Measurements from ENCODE around the gene CAMTA1. TPM values are rescaled to one million over a fixed set of nuclear protein-coding genes. Genes with fewer than 3 reads are reported as not detected.

The CAMTA1 gene
- total RNA-seq, 1 donor = 19.9 TPM

DNA sequence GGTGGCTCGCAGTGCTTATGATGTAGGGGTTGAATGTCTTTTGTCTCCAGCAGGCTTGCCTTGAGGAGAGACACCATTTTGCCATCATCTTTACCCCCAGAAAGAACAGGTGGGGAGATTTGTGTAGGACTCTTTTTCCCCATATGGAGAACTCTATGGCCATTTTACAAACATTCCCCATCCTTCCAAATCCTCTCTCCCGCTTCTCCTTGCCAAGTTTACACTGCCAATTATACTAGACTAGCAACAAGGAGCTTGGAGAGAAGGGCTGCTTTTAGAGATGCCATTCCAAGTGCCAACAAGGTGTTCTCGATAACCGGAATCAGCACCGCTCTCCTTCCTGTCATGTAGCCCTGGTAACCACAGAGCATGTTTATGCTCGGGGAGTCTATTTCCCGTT is 233.1 kb downstream of the CAMTA1 start:
- no peak for DNase-seq (ENCODE audit: low read depth in 2 of 3, low spot score in 2 of 3)

DNA sequence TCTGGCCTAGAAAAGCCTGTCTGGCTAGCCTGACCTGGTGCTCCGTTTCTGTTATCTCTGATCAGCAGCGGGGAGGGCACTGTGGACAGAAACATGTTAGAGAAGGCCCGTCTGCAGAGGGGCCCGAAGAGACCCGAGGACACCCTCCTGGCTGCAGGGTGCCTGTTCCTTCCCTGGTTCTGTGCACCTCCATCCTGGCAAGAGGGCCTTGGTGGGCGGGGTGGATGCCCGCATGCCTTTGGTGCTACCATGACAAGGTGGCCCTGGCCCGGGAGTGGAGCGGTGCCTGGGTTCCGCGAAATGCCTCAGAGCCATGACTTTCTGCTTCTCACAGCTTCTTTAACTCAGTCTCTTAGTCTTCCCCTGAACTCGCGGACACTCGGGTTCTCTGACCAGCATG is 233.6 kb downstream of the CAMTA1 start:
- DNase-seq (ENCODE audit: low read depth in 2 of 3, low spot score in 2 of 3) = no peak

DNA sequence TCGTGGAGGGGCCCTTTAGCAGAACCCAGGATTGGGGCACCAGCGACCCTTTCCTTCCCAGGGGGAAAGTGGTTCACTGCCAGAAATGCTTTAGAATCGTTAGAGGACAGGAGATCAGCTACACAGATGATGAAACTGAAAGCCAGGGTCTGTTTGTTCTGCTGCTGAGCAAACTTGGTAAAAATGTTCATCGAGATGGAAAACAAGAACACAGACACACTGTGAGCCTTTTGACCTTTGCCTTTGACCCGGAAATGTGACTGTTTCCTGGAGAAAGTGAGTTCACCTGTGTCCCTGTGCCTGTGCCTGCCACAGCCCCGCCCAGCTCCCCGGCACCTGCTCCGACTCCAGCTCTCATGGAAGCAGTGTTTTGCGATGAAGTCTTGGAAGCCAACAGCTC is 234.3 kb downstream of the CAMTA1 start:
- DNase-seq (ENCODE audit: low read depth in 2 of 3, low spot score in 2 of 3) = no peak

DNA sequence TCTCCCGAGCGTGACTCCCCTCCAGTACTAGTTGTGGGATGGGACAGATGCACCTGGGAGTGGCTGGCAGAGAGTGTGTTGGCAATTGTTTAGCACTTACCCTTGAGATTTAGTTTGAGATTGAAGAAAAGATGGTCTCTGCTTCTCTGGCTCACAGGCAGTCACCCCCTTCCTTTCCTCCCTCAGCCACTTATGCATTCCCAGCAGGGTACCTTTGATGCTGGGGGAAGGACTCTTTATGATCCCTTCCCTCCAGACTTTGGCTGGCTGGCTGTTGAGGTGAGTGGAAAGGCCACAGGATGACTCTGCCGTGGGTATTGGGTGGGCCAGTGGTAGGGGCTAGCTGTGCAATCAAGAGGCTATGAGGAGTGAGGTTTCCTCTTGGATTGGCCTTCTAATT is 236.8 kb downstream of the CAMTA1 start:
- DNase-seq (ENCODE audit: low read depth in 2 of 3, low spot score in 2 of 3) = no peak

DNA sequence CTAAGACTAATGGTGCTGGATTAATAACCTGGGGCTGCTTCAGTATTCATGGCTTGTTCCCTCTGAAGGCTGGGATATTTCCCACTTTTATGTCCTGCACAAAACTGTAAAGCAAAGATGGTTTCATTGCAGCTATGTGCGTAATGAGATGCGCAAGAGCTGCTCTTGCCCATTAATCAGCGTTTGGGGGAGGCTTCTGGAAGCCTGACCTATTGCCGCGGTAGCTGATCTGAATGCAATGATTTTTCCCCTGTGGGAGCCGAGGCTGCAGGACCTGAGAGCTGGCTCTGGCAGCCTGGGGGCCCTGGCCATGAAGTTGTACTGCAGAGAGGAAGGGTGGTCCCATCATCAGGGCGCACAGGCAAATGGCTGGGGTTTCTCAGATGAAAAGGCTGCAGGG is 239.8 kb downstream of the CAMTA1 start:
- no peak for DNase-seq (ENCODE audit: low read depth in 2 of 3, low spot score in 2 of 3)

DNA sequence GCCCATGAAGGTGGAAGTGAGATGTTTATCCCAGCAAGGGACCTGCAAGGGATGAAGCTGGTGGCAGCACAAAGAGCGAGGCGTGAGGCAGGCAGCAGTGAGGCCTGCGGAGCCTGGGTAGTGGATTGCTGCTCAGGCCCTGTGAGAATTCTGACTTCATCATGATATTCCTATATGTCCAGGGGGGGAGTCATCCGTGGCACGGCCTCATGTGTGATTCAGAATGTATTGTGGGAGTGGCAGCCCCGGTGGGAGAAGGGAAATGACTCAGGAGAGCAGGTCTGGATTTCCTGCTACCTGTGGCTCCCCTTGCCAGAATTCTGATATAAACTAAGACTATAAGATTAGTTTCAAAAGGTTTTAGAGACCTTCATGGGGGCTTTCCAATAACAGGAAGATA is 240.9 kb downstream of the CAMTA1 start:
- DNase-seq (ENCODE audit: low read depth in 2 of 3, low spot score in 2 of 3) = no peak

DNA sequence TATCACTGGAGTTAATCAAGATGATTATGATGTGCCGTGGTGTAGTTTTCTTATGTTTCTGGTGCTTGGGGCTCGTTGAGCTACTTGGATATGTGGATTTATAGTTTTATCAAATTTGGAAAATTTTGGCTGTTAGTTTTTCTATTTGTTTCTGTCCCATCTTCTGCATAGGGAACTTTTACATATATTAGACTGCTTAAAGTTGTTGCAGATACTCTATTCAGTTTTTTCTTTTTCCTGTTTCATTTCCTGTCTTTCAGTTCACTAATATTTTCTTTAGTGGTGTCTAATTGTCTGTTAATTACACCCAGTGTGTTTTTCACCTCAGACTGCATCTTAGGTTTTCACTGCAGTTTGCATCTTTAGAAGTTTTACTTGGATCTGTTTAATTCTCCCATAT is 247.7 kb downstream of the CAMTA1 start:
- no peak for DNase-seq (ENCODE audit: low read depth in 2 of 3, low spot score in 2 of 3)

DNA sequence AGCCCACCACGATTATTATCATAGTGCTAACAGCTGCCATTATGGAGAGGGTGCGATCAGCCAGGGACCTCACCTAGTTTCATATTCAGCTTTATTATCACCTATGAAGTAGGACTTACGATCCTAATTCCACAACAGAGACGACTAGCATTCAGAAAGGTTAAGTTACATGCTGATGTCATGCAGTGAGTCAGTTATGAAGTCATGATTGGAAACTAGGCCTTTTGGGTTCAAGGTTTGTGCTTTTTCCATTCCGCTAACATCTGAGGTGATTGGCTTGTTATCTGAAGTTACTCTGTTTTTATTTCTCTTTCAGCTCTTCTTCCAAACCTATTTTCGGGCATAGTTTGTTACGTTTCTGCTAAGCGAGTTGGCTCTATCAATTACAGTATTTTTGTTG is 251.1 kb downstream of the CAMTA1 start:
- DNase-seq (ENCODE audit: low read depth in 2 of 3, low spot score in 2 of 3) = no peak

DNA sequence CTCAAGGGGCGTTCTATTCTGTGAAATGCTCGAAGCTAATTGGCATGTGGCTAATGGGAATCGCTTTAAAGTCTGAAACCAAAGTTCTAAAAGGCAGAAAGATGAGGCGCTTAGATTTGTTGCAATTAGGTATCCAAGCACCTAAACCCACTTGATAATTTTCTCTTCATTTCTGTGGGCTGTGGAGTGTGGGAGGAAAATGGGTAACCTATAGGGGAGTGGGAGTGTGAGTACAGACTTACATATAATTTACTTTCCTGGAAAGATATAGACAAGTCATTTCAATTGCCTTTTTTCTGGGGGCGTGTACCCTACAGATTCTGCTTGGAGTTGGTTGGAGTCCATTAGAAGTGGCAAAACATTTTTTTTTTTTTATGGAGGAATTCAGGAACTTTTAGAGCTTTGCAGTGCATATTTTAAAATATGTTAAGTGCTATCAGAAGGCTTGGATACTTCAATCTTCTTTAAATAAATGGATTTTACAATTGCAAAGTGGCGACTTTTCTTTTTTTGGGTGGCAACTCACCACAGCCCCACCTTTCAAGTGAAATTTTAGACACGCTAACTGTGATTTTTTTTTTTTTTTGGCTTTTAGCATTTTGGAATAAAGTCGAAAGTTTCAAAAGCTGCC is 254.5 kb downstream of the CAMTA1 start:
- DNase-seq (ENCODE audit: low read depth in 2 of 3, low spot score in 2 of 3) = no peak

DNA sequence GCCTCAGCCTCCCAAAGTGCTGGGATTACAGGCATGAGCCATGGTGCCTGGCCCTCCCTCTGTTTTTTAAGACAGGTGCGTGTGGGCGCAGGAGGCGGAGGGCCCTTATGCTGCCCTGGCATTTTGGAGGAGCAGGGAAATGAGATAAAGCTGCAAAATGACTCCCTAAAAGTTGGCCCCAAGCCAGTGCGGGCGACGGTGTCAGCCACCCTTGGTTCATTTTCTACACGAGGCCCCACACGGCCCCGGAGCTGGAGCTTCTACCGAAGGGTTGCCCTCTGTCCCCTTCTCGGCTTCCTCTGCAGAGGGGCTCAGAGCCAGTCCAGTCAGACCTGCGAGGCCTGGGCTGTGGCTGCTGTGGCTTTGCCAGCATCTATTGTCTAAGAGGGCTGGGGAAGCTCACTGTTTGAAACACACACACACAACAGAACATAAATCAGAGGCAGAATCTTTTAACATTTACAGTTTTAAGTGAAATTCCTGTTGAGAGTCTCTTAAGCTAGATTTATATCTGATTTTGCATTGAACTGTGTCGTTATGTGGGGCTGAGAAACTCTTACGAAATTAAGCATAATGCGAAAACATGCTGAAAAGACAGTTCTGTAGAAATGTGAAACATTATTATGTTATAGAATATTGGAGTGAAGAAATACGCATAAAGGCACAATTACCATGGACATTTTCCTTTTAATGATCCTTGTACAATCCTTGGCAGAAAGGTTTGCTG is 255.9 kb downstream of the CAMTA1 start:
- DNase-seq (ENCODE audit: low read depth in 2 of 3, low spot score in 2 of 3) = no peak

DNA sequence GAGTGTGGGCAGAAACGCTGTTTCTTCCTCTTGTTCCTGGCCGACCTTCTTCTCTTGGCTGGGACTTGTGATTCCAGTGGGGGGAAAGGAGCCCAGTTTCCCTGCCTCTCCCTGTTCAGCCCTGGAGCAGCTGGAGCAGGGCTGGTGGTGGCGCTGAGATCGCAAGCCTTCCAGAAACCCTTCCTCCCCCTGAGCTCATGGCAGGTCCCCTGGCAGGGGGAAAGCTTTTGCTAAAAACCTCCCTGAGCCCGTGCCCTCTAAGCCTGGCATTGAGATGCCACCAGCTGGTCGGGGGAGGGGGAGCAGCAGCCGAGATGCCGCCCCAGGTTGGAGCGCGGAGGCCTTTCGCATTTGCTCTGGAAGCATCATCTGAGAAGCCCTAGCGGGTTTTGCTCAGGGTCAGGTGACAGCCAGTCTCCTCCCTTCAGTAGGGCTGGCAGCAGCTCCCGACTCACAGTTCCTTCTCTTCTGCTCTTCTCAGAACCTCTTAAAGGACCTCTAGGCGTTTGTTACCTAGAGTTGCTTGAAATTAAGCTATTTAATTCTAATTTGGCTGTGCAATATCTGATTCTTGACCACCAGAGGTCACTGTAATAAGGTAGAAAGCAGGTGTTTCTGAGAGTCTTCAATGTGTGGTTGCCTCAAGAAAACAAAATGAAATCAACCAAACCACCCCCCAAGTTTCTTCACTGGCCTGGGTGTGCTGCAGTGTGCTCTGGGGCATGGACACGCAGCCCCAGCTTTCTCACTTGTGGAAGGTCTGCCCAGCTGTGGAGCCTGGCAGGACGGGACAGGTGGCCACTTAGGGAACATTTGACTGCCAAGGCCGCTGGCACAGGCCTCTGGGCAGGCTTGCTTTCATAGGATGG is 257.3 kb downstream of the CAMTA1 start:
- peak in 2 of 3 donors; percentile 24 to 63 for DNase-seq (ENCODE audit: low read depth in 2 of 3, low spot score in 2 of 3)

DNA sequence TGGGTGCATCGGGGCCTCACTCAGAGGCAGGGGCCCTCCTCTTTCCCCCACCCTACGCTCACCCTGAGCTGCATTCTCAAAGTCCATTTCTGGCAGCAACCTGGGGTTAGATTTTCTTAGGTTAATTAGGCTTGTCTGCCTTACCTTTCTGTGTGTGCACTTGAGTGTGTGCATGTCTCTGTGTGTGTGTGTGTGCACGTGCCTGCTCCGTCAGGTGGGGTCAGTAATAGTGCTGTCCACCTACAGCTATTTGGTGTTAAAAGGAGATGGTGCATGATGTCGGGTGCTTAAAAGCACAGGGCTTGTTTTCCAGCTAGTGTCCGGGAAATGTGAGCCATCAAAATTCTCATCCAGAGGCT is 257.9 kb downstream of the CAMTA1 start:
- no peak for DNase-seq (ENCODE audit: low read depth in 2 of 3, low spot score in 2 of 3)

DNA sequence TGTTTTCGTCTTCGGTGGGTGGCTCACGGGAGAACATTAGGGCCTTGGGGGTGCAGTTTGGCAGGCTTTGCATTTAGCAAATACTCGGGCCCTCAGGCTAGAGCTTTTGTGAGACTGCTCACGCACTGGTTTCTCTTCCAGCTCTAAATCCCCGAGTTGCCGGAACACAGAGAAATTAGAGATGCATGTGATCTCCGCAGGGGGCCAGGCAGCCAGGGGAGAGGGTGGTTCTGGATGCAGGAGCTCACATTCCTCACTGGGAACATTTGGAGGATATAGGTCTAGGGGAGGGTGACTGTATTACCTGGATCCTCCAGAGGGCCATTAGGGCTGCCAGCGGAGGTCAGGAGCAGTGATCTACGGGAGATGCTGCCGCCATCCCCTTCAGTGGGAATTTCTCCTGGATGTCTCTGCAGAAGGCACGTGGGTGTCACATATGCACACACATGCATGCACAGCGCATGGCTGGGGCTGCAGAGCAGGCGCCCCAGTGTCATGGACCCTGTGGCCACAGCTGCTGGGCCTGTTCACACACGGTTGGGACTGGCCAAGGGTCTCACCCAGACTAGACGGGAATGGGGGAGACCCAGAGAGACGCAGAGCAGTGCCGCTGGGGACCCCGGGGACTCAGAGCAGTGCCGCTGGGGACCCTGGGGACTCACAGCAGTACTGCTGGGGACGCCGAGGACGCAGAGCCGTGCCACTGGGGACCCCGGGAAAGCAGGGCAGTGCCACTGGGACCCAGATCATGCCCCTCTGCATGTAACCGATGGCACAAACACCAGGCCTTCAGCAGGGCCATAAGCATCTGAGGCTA is 258.7 kb downstream of the CAMTA1 start:
- DNase-seq (ENCODE audit: low read depth in 2 of 3, low spot score in 2 of 3) = no peak

DNA sequence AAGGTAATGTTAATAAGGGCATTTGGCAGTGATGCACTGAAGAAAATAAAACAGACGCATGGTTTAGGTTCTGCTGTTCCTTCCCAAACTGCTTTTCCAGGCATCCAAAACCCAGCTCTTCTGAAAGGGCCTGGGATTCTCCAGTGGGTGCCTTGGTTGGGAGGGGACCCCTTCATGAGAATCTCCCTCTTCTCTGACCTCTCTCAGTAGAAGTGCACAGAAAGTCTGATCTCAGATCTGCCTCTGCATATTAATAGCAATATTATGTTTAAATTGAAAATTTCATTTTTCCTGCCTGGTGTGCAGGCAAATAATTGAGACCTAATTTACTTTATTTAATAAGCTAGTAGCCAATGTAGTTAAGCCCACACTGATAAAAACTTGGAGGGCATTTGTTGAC is 260.6 kb downstream of the CAMTA1 start:
- no peak for DNase-seq (ENCODE audit: low read depth in 2 of 3, low spot score in 2 of 3)

DNA sequence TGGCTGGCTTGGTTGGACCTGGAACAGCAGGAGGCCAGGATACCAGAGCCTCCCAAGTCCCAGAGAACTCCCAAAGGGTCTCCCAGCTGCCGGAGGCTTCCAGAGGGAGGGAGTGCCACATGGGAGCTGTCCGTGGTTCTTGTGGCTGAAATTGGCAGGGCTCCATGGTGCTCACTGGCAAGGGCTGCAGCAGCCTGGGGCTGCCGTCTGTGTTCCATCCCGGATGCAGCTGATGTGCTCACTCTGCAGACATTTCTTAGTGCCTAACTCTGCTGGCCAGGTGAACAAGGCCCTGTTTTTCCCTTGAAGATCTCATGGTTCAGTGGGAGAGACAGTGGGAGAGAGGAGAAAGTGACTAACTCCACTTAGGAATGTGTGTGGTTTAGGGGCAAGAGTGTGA is 261.1 kb downstream of the CAMTA1 start:
- peak in 2 of 3 donors; percentile 27 to 43 for DNase-seq (ENCODE audit: low read depth in 2 of 3, low spot score in 2 of 3)

DNA sequence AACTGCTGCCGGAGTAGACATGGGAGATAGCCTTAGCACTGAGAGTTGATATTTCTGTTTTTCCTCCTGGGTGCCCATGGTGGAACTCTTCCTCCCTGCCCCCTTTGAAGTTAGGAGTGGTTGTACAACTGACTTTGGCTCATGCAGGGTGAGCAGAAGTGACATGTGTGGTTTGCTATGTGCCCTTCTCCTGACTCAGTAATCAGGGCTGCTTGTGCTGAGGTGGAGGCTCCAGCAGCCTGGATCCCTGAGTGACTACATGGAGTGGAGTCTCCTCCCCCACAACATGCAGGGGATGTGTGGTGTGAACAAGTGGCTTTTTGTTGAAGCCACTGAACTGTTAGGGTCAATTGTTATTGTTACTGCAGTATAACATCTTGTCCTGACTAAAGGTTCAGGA is 261.6 kb downstream of the CAMTA1 start:
- no peak for DNase-seq (ENCODE audit: low read depth in 2 of 3, low spot score in 2 of 3)

DNA sequence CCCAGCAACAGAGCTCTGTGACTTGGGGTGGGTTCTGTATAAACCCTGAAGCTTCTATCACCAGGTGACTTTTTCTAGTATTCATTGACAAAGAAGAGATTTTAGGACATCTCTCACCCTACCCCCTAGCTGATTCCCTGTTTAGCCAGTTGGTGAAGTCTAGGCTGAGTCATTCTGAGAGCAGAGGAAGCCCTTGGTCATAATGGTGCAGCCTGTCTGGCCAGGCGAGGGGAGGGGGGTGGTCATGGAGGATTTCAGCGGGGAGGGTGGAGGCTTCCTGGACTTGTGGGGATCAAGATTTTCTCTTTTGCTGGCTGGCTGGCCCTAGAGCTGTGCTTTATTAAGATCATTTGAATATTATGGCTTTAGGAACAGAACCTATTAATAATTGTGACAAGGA is 262.6 kb downstream of the CAMTA1 start:
- DNase-seq (ENCODE audit: low read depth in 2 of 3, low spot score in 2 of 3) = no peak

DNA sequence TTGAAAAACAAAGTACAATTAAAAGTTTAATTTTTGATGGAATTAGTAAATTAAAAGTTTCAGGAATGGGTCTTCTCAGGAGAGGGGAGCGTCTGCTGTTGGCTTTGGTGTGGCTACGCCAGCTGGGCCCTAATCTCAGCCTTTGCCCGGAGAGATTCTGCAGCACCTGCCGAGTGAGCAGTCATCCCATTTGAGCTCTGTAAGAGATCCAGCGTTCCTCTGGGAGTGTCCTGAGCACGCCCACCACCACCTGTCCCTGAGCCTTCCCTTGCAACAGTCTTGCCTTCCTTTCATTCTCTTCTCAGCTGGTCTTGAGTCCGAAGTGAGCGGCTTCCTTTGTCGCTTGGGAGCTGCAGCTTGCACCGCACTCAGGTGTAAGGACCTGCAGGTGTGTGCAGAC is 263.1 kb downstream of the CAMTA1 start:
- DNase-seq (ENCODE audit: low read depth in 2 of 3, low spot score in 2 of 3) = no peak

DNA sequence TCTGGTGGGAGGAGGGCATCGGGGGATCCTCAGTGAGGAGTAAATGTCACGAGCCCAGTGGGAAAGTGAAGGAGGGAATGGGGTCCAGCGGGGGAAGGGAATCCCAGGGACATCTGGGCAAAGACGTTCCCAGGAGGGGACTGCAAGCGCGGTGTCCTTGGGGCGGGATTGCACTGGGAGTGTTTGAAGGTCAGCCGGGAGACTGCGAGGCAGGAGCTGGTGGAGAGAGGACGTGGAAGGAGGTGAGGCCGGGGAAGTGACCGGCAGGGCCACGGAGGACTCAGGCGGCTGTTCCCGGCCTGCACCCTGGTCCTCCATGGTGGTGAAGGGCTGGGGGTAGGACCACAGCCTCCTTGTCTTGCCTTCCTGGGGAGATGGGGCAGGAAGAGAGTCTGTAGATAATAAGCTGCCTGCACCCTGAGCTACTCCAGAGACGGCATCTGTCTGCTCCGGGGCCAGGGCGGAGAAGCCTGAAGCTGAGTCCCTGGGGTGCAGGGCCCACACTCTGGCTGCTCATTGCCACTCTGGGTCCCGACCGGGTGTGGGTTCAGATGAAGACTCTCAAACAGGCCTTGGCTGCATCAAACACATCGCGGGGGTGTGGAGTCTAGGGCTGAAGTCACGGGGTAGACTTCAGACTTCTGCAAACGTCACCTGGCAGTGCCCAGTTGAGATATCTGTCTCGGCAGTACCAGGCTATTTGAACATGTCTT is 264.8 kb downstream of the CAMTA1 start:
- DNase-seq (ENCODE audit: low read depth in 2 of 3, low spot score in 2 of 3) = no peak
